Spleen (tissue), 11 donors: ENCODE results near the gene HOXB4. TPM values are rescaled to one million over a fixed set of nuclear protein-coding genes. Genes with fewer than 3 reads are reported as not detected.

ENCODE experiments used
- DNase-seq: peaks from one replicate; pipeline ENCODE4 v3.0.0-alpha.2; 2020
- H3K27ac ChIP-seq, 8 donors: fragments of 200-600 bp; sonication (generic) in 7 of 8; 1 replicate in 4 of 8; 2 replicates in 4 of 8; pipeline versions ENCODE4 v1.5.0 to v1.8.0; 2016 to 2021; ENCODE audit warnings: inconsistent platforms in 4 of 8, mild to moderate bottlenecking in 4 of 8, moderate library complexity in 1 of 8
- H3K27me3 ChIP-seq, 7 donors: fragments of 200-600 bp; sonication (generic) in 6 of 7; replicated peaks in 1 of 7; 1 replicate in 4 of 7; 2 replicates in 3 of 7; pipeline versions ENCODE4 v1.5.0 to v1.8.0; 2016 to 2021; ENCODE audit warnings: inconsistent platforms in 3 of 7, mild to moderate bottlenecking in 1 of 7
- H3K36me3 ChIP-seq, 6 donors: fragments of 200-600 bp; sonication (generic) in 5 of 6; 1 replicate in 4 of 6; 2 replicates in 2 of 6; pipeline versions ENCODE4 v1.5.0 to v1.8.0; 2016 to 2021; ENCODE audit warnings: inconsistent platforms in 2 of 6
- H3K4me1 ChIP-seq, 6 donors: fragments of 200-600 bp; sonication (generic) in 5 of 6; 1 replicate in 3 of 6; 2 replicates in 3 of 6; pipeline versions ENCODE4 v1.5.0 to v1.8.0; 2016 to 2021; ENCODE audit warnings: inconsistent platforms in 3 of 6
- H3K4me3 ChIP-seq, 8 donors: fragments of 200-600 bp; sonication (generic) in 7 of 8; 1 replicate in 4 of 8; 2 replicates in 4 of 8; pipeline versions ENCODE4 v1.5.0 to v1.8.0; 2016 to 2021; ENCODE audit warnings: inconsistent platforms in 4 of 8, mild to moderate bottlenecking in 4 of 8, moderate library complexity in 2 of 8
- H3K9me3 ChIP-seq, 8 donors: fragments of 200-600 bp; sonication (generic) in 7 of 8; 1 replicate in 4 of 8; 2 replicates in 4 of 8; pipeline versions ENCODE4 v1.5.0 to v1.8.0; 2016 to 2021; ENCODE audit warnings: inconsistent platforms in 4 of 8
- CTCF ChIP-seq, 11 experiments: fragments of 200-600 bp in 7 of 11; fragments of 450-650 bp in 4 of 11; sonication (generic) in 4 of 11; IDR thresholded peaks in 8 of 11; conservative IDR thresholded peaks in 3 of 11; 1 replicate in 7 of 11; 2 replicates in 4 of 11; pipeline versions ENCODE4 v1.4.0 to v1.8.0; 2016 to 2021; ENCODE audit warnings: antibody characterized with exemption in 11 of 11, inconsistent platforms in 4 of 11, mild to moderate bottlenecking in 1 of 11
- POLR2A ChIP-seq, 3 donors: fragments of 450-650 bp; IDR thresholded peaks; one replicate each; pipeline ENCODE4 v1.5.1; 2017; ENCODE audit warnings: antibody characterized with exemption in 3 of 3, mild to moderate bottlenecking in 1 of 3
- POLR2AphosphoS5 ChIP-seq, 3 donors: sonication (generic); formaldehyde crosslinking; IDR thresholded peaks; one replicate each; pipeline ENCODE4 v1.5.1; 2017; ENCODE audit warnings: antibody characterized with exemption in 3 of 3
- WGBS, 5 donors: extraction: QIAGEN DNeasy Blood & Tissue Kit in 3 of 5; methylation state at CpG; one replicate each; pipeline versions ENCODE4 v1.1.5 to v1.1.7; 2013 to 2018; 5-methylcytosine and 5-hydroxymethylcytosine counted together
- intact Hi-C: fragments of 100-400 bp; cut with DNase I; formaldehyde crosslinking; loops from one replicate; pipeline ENCODE4 v1.15.0; 2023; ENCODE audit warnings: low total_unique reads
- polyA plus RNA-seq, 3 donors: library from polyadenylated mRNA; stranded (reverse); fragments of 200-250 nt; gene quantifications; one replicate each; pipeline ENCODE4 v1.2.1, GENCODE V29; 2013
- total RNA-seq, 7 donors: library from RNA; depleted of rRNA in 3 of 7; stranded (reverse); fragments of >200 nt in 3 of 7; fragmentation: NEBNext Ultra II Directional in 4 of 7; extraction: Animal tissue kit (Norgen Biotek cat#: 25700) in 4 of 7; gene quantifications; one replicate each; pipeline versions ENCODE4 v1.1.0 to v1.2.1, GENCODE V29; 2016 to 2021
- donor health status: healthy with polysubstance abuse.
- donor health status: DM: no; HTN: no; CAD: no; lungs with moderate emphysema.
- donor health status: DM: no; HTN: no; CAD: no.
- donor health status: Bipolar disorder and iron deficiency.
- donor health status: healthy.
- donor health status: DM: no; HTN: no; CAD: no.
- donor health status: DM: yes; HTN: yes; CAD: no.

HOXB4 gene
- total and polyA plus RNA-seq, 10 donors: 1.9 to 6.4 (median 2.7) TPM

- H3K9me3 ChIP-seq: no peaks in the 10 kb centered on the region
- H3K4me3 ChIP-seq: no peak overlapping the region
- DNase-seq: no peak
- no peaks in the 10 kb centered on the region for H3K36me3 ChIP-seq
- H3K27ac ChIP-seq: peak overlapping the region in 7 of 8 donors; percentile 41 to 94 (median 57)
- TF ChIP-seq CTCF (IDR thresholded peaks at IDR 0.05 in 8 of 11, conservative IDR thresholded peaks at IDR 0.05 in 3 of 11): no peak
- 81 to 91% (median 84%) methylated on average over 2 of the region's 2 CpGs for WGBS, 5 donors
- H3K27me3 ChIP-seq: peaks cover 0 to 66% (median 6%) of the 10 kb centered on the region in 7 donors
- peaks cover 0 to 64% (median 16%) of the 10 kb centered on the region in 6 donors for H3K4me1 ChIP-seq
- intact Hi-C loops: no loop called here
Measured at GRCh38 chr17:48558831-48559121, 19.4 kb downstream of the HOXB4 start.

GRCh38 chr17:48558057-48558830 is 19.9 kb downstream of the HOXB4 start:
- no peak for DNase-seq
- peak overlapping the region in 7 of 8 donors; percentile 41 to 94 (median 59) for H3K27ac ChIP-seq
- H3K27me3 ChIP-seq: peaks cover 0 to 61% (median 6%) of the 10 kb centered on the region in 7 donors
- peaks cover 0 to 59% (median 16%) of the 10 kb centered on the region in 6 donors for H3K4me1 ChIP-seq
- 72 to 87% (median 85%) methylated on average over 13 of the region's 13 CpGs for WGBS, 5 donors
- intact Hi-C loops: no loop called here
- H3K4me3 ChIP-seq: no peak overlapping the region
- TF ChIP-seq POLR2AphosphoS5 (IDR thresholded peaks at IDR 0.05) (no peak), CTCF (IDR thresholded peaks at IDR 0.05 in 8 of 11, conservative IDR thresholded peaks at IDR 0.05 in 3 of 11) (no peak), POLR2A (IDR thresholded peaks at IDR 0.05) (no peak)
- no peaks in the 10 kb centered on the region for H3K36me3 ChIP-seq
- no peaks in the 10 kb centered on the region for H3K9me3 ChIP-seq

GRCh38 chr17:48556576-48557401 is 21.4 kb downstream of the HOXB4 start:
- 60 to 71% (median 65%) methylated on average over 7 of the region's 7 CpGs for WGBS, 5 donors
- peaks cover 0 to 55% (median 14%) of the 10 kb centered on the region in 6 donors for H3K4me1 ChIP-seq

GRCh38 chr17:48556229-48556575 is 21.9 kb downstream of the HOXB4 start:
- Histone ChIP-seq H3K4me3 (peak overlapping the region in 1 of 8 donors; percentile 54), H3K4me1 (peaks cover 0 to 54% (median 11%) of the 10 kb centered on the region in 6 donors), H3K9me3 (no peaks in the 10 kb centered on the region), H3K27me3 (peaks cover 0 to 52% (median 6%) of the 10 kb centered on the region in 7 donors), H3K27ac (peak overlapping the region in 6 of 8 donors; percentile 4 to 94 (median 68)), H3K36me3 (peaks cover 0 to 6% (median 0%) of the 10 kb centered on the region in 6 donors)
- no peak for DNase-seq
- 72 to 82% (median 74%) methylated on average over 5 of the region's 5 CpGs for WGBS, 5 donors
- intact Hi-C loops: no loop called here
- no peak for TF ChIP-seq POLR2AphosphoS5 (IDR thresholded peaks at IDR 0.05)
- no peak for TF ChIP-seq CTCF (IDR thresholded peaks at IDR 0.05 in 8 of 11, conservative IDR thresholded peaks at IDR 0.05 in 3 of 11)
- no peak for TF ChIP-seq POLR2A (IDR thresholded peaks at IDR 0.05)

More at GRCh38 chr17:48556576-48557401, 21.4 kb downstream of the HOXB4 start:
- no peak for TF ChIP-seq POLR2A (IDR thresholded peaks at IDR 0.05)
- no peak for TF ChIP-seq POLR2AphosphoS5 (IDR thresholded peaks at IDR 0.05)
- H3K9me3 ChIP-seq: no peaks in the 10 kb centered on the region
- H3K4me3 ChIP-seq: no peak overlapping the region
- peaks cover 0 to 5% (median 0%) of the 10 kb centered on the region in 6 donors for H3K36me3 ChIP-seq
- H3K27ac ChIP-seq: peak overlapping the region in 7 of 8 donors; percentile 4 to 94 (median 67)
- no peak for DNase-seq
- H3K27me3 ChIP-seq: peaks cover 0 to 50% (median 6%) of the 10 kb centered on the region in 7 donors
- intact Hi-C loops: no loop called here
